A549 (cell line): ENCODE data around the gene MCRIP1. TPM values are rescaled to one million over a fixed set of nuclear protein-coding genes. Genes with fewer than 3 reads are reported as not detected.

Experiments
- ATAC-seq, 2 experiments: fragments of 200-7000 bp in 1 of 2; fragments of >200 bp in 1 of 2; cut with Nextera tagmentation in 1 of 2; cut with Tn5 transposase in 1 of 2; 3 replicates each; pipeline versions ENCODE4 v1.8.0 to v1.9.1; 2018 to 2020; ENCODE audit warnings: mild to moderate bottlenecking in 1 of 2, moderate library complexity in 1 of 2
- CTCF ChIA-PET: fragments of 300-600 bp; sonication (Branson Sonifier 250); formaldehyde crosslinking; extraction: SDS; loops from one replicate; lab custom pipeline; 2021; ENCODE audit warnings: antibody characterized with exemption, inconsistent platforms; lab: Yijun Ruan, JAX
- POLR2A ChIA-PET: fragments of 350-600 bp; formaldehyde crosslinking; extraction: SDS; loops from one replicate; lab custom pipeline; 2021; ENCODE audit warnings: antibody characterized with exemption, inconsistent platforms; lab: Yijun Ruan, JAX
- DNase-seq, 2 experiments: peaks; one replicate each; pipeline versions ENCODE4 v3.0.0 to v3.0.0-alpha.2; 2011 to 2016; ENCODE audit warnings: low read depth in 1 of 2, low spot score in 1 of 2
- FAIRE-seq: peaks from 2 replicates; lab custom pipeline; 2011; peaks lifted over from hg19 to GRCh38; lab: Jason Lieb, UNC
- H3K27ac ChIP-seq, 2 experiments: fragments of >200 bp; sonication (Bioruptor Twin); formaldehyde crosslinking; 3 replicates each; pipeline ENCODE4 v1.5.1; 2016 to 2017
- H3K4me1 ChIP-seq: fragments of >200 bp; sonication (Bioruptor Twin); formaldehyde crosslinking; 3 replicates; pipeline ENCODE4 v1.6.1; 2016
- H3K4me2 ChIP-seq: fragments of >200 bp; sonication (Bioruptor Twin); formaldehyde crosslinking; 3 replicates; pipeline ENCODE4 v1.6.1; 2016
- H3K4me3 ChIP-seq: fragments of >200 bp; sonication (Bioruptor Twin); formaldehyde crosslinking; 3 replicates; pipeline ENCODE4 v1.5.1; 2016
- H3K9me3 ChIP-seq: fragments of >200 bp; sonication (Bioruptor Twin); formaldehyde crosslinking; 3 replicates; pipeline ENCODE4 v1.6.1; 2016
- BCL3 ChIP-seq: fragments of >200 bp; sonication (Bioruptor Twin); formaldehyde crosslinking; IDR thresholded peaks from 3 replicates; pipeline ENCODE4 v1.6.1; 2016
- CTCF ChIP-seq: fragments of >200 bp; sonication (Bioruptor Twin); formaldehyde crosslinking; IDR thresholded peaks from 3 replicates; pipeline ENCODE4 v1.5.1; 2016
- EHF ChIP-seq: fragments of 250-450 bp; sonication (Bioruptor Pico); IDR thresholded peaks from 2 replicates; pipeline ENCODE4 v1.5.0; 2020; ENCODE audit warnings: mild to moderate bottlenecking
- EP300 ChIP-seq, 2 experiments: fragments of >200 bp; sonication (Bioruptor Twin); formaldehyde crosslinking; IDR thresholded peaks; 2 replicates in 1 of 2; 3 replicates in 1 of 2; pipeline ENCODE4 v1.6.1; 2016 to 2017
- ESRRA ChIP-seq: fragments of 150-350 bp; IDR thresholded peaks from 2 replicates; pipeline ENCODE4 v1.6.1; 2014; ENCODE audit warnings: mild to moderate bottlenecking, low read length, borderline replicate concordance
- GATA3 ChIP-seq: IDR thresholded peaks from 2 replicates; pipeline ENCODE4 v1.6.1; 2012; ENCODE audit warnings: borderline replicate concordance
- HES2 ChIP-seq: fragments of >200 bp; sonication (Bioruptor Twin); formaldehyde crosslinking; IDR thresholded peaks from 2 replicates; pipeline ENCODE4 v1.6.1; 2016
- HMGXB4 ChIP-seq: fragments of 250-450 bp; sonication (Bioruptor Pico); IDR thresholded peaks from 2 replicates; pipeline ENCODE4 v1.5.0; 2021; ENCODE audit warnings: mild to moderate bottlenecking, moderate library complexity, borderline replicate concordance
- HOXB5 ChIP-seq: fragments of 250-450 bp; sonication (Bioruptor Pico); IDR thresholded peaks from 2 replicates; pipeline ENCODE4 v1.5.0; 2020; ENCODE audit warnings: mild to moderate bottlenecking, moderate library complexity
- JUN ChIP-seq, 2 experiments: fragments of >200 bp; sonication (Bioruptor Twin); formaldehyde crosslinking; IDR thresholded peaks; 2 replicates in 1 of 2; 3 replicates in 1 of 2; pipeline ENCODE4 v1.6.1; 2016 to 2017
- KDM1A ChIP-seq: fragments of 200-600 bp; sonication (generic); IDR thresholded peaks from 2 replicates; pipeline ENCODE4 v1.6.1; 2016; ENCODE audit warnings: low read depth, mild to moderate bottlenecking
- KDM5A ChIP-seq: fragments of 200-600 bp; sonication (generic); IDR thresholded peaks from 2 replicates; pipeline ENCODE4 v1.6.1; 2016; ENCODE audit warnings: antibody characterized with exemption, mild to moderate bottlenecking
- MYC ChIP-seq: IDR thresholded peaks from 2 replicates; pipeline ENCODE4 v1.6.1; 2012; ENCODE audit warnings: mild to moderate bottlenecking, inconsistent platforms, low read length, improper control_type of control experiment, borderline replicate concordance
- NFE2L2 ChIP-seq: fragments of 150-350 bp; conservative IDR thresholded peaks from 2 replicates; pipeline ENCODE4 v1.6.1; 2014; ENCODE audit warnings: low read length
- PBX3 ChIP-seq: IDR thresholded peaks from 2 replicates; pipeline ENCODE4 v1.6.1; 2012
- PHF8 ChIP-seq: fragments of 200-600 bp; sonication (generic); IDR thresholded peaks from 2 replicates; pipeline ENCODE4 v1.6.1; 2016; ENCODE audit warnings: low read depth, mild to moderate bottlenecking, antibody characterized with exemption, moderate library complexity, borderline replicate concordance
- POLR2A ChIP-seq: IDR thresholded peaks from 2 replicates; pipeline ENCODE4 v1.6.1; 2012; ENCODE audit warnings: mild to moderate bottlenecking, low read length
- RCOR1 ChIP-seq: fragments of 150-350 bp; IDR thresholded peaks from 2 replicates; pipeline ENCODE4 v1.6.1; 2014; ENCODE audit warnings: antibody characterized with exemption, low read length, low read depth
- RNF2 ChIP-seq: fragments of 200-600 bp; sonication (generic); IDR thresholded peaks from 2 replicates; pipeline ENCODE4 v1.6.1; 2016; ENCODE audit warnings: low read depth, mild to moderate bottlenecking, antibody characterized with exemption, moderate library complexity, borderline replicate concordance
- TFCP2L1 ChIP-seq: fragments of 250-450 bp; sonication (Bioruptor Pico); IDR thresholded peaks from 2 replicates; pipeline ENCODE4 v1.5.0; 2021; ENCODE audit warnings: mild to moderate bottlenecking
- TP53 ChIP-seq: fragments of 250-450 bp; sonication (Bioruptor Pico); IDR thresholded peaks from 2 replicates; pipeline ENCODE4 v1.5.0; 2021; ENCODE audit warnings: mild to moderate bottlenecking, moderate library complexity
- USF2 ChIP-seq: fragments of 450-650 bp; IDR thresholded peaks from 2 replicates; pipeline ENCODE4 v1.6.1; 2014; ENCODE audit warnings: antibody characterized with exemption
- ZC3H11A ChIP-seq: fragments of 450-650 bp; IDR thresholded peaks from 2 replicates; pipeline ENCODE4 v1.6.1; 2014; ENCODE audit warnings: antibody characterized with exemption, mild to moderate bottlenecking
- ZNF302 ChIP-seq: fragments of 250-450 bp; sonication (Bioruptor Pico); IDR thresholded peaks from 2 replicates; pipeline ENCODE4 v1.9.0; 2021; ENCODE audit warnings: inconsistent platforms, mild to moderate bottlenecking, moderate library complexity
- ZSCAN20 ChIP-seq: fragments of 250-450 bp; sonication (Bioruptor Pico); IDR thresholded peaks from 2 replicates; pipeline ENCODE4 v1.8.0; 2022; ENCODE audit warnings: mild to moderate bottlenecking, moderate library complexity
- WGBS: methylation state at CpG from one replicate; pipeline ENCODE4 v1.1.6; 2017; ENCODE audit errors: missing lambda C conversion rate; 5-methylcytosine and 5-hydroxymethylcytosine counted together
- polyA plus RNA-seq, 4 experiments: library from polyadenylated mRNA; depleted of rRNA in 3 of 4; stranded (reverse); fragments of >200 nt; fragmentation: RNase III in 1 of 4; extraction: RNeasy Plus Mini Kit Qiagen cat#74134 plus additional on column Dnase treatment in 1 of 4; gene quantifications; 2 replicates in 3 of 4; 3 replicates in 1 of 4; pipeline ENCODE4 v1.2.3, GENCODE V29; 2011 to 2017

The MCRIP1 gene
- polyA plus RNA-seq, 2 of the 4 experiments (the other 2 are of a cell fraction), result 32.0 to 51.0 TPM

- H3K9me3 ChIP-seq, result no peaks in the 10 kb centered on the region
- POLR2A ChIA-PET, result interaction anchor here (1.1 kb wide), 1 partner anchor 16 kb away, joined by 3 read pairs; the partner anchor contains the start of gene MCRIP1
- DNase-seq, result no peak
- no peak overlapping the region for H3K4me2 ChIP-seq
- CTCF ChIA-PET, result interaction anchor here (1.5 to 12.1 kb wide), 2 partner anchors 20 to 116 kb away, joined by 5 to 96 read pairs; no protein-coding TSS in a partner anchor
- H3K4me3 ChIP-seq, result no peak overlapping the region
- H3K27ac ChIP-seq, result no peak overlapping the region
- TF ChIP-seq KDM5A (no peak), MYC (no peak), ZNF302 (no peak), CTCF (no peak), KDM1A (no peak), TFCP2L1 (CRISPR knock-in tag) (no peak), GATA3 (no peak), POLR2A (no peak), RNF2 (no peak), ZC3H11A (no peak), EP300 (IDR thresholded peaks at IDR 0.05) (no peak), TP53 (no peak), ESRRA (no peak)
- FAIRE-seq, result no peak
- no peaks in the 10 kb centered on the region for H3K4me1 ChIP-seq
- ATAC-seq, result no peak
- WGBS, result 88% methylated on average over 12 of the region's 12 CpGs
These were observed 16.4 kb upstream of the MCRIP1 start for GRCh38 chr17:81849457-81849856.

GRCh38 chr17:81846743-81847689, 13.9 kb upstream of the MCRIP1 start:
- ChIA-PET CTCF (interaction anchor here (1.3 to 12.1 kb wide), 3 partner anchors 13 to 113 kb away, joined by 4 to 96 read pairs (median 6); partner anchors contain the start of gene MCRIP1), POLR2A (interaction anchor here (0.7 to 1.2 kb wide), 3 partner anchors 14 to 335 kb away, joined by 3 to 6 read pairs (median 4); partner anchors contain the start of genes ACTG1, MCRIP1 and P4HB)
- Histone ChIP-seq H3K4me3 (no peak overlapping the region), H3K9me3 (no peaks in the 10 kb centered on the region), H3K4me2 (no peak overlapping the region), H3K4me1 (no peaks in the 10 kb centered on the region), H3K27ac (no peak overlapping the region)
- TF ChIP-seq HOXB5, result no peak
- no peak for TF ChIP-seq ZNF302
- TF ChIP-seq PHF8, result no peak
- TF ChIP-seq ZSCAN20 (CRISPR knock-in tag), result no peak
- TF ChIP-seq HES2, result no peak
- TF ChIP-seq HMGXB4, result no peak
- TF ChIP-seq PBX3, result no peak
- no peak for TF ChIP-seq RCOR1
- no peak for TF ChIP-seq TFCP2L1 (CRISPR knock-in tag)
- no peak for TF ChIP-seq USF2
- no peak for TF ChIP-seq NFE2L2
- no peak for TF ChIP-seq BCL3
- TF ChIP-seq JUN (IDR thresholded peaks at IDR 0.05), result no peak
- no peak for TF ChIP-seq POLR2A
- no peak for TF ChIP-seq ESRRA
- TF ChIP-seq TP53, result no peak
- no peak for TF ChIP-seq EHF (CRISPR knock-in tag)
- DNase-seq (no peak), ATAC-seq (no peak), FAIRE-seq (no peak)
- 89% methylated on average over 24 of the region's 24 CpGs for WGBS
